ENCODE results near the gene TMEM89.
A peak's percentile ranks its signal among the peaks of the same experiment; 100 is the strongest.

The TMEM89 gene

DNA sequence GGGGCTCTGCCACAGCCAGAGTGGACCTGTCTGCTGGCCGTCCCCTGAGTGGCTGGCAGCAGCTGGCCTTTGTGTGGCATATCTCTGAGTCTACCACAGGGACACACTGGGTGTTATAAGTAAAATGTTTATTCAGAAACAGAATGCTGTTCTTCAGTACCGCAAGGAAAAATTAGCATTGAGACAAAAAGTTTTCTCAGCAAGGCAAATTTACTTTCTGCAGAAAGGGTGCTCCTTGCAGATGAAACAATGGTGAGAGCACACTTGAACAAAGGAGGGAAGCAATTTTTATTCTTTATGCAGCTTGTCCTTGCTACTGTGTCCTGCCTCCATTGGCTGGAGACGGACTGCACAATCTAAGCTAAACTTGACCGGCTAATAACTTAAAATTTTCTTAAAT is 4.0 kb downstream of the TMEM89 start:
- DNase-seq (ENCODE audit: low read depth in 2 of 2, low spot score in 1 of 2): no peak

DNA sequence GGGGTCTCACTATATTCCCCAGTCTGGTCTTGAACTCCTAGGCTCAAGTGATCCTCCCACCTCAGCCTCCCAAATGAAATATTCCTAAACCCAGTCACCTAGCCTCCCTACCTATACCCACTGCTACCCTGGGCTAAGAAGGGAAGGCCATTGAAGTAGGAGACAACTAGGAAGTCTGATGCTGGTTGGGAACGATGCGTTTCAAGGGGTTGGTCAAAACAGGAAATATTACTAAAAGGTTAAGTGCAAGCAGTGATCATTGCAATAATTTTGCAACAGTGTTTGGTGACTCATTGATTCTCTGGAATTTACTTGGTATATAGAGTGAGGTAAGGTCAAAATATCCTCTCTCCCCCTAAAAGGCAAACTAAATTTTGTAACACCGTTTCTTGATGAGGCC is 7.5 kb downstream of the TMEM89 start:
- DNase-seq (ENCODE audit: low read depth in 2 of 2, low spot score in 1 of 2): no peak

DNA sequence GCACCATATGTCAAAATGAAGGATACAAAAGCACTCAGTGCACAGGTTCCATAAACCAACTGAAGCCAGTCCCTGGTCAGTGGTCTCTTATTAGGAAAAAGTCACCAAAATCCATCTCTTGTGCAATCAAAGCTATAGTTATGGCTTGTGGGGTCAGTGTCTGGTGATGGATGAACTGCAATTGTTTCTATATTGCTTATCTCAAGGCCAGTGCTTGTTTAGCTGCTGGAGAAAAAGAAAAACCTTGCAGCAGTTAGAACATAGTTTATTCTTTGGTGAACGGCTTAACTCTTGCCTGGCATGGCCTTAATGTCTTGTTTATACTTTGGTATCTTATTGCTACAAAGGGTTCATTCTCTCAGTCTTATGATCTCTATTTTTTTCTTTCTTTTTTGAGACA is 9.3 kb downstream of the TMEM89 start:
- DNase-seq (ENCODE audit: low read depth in 2 of 2, low spot score in 1 of 2): no peak

DNA sequence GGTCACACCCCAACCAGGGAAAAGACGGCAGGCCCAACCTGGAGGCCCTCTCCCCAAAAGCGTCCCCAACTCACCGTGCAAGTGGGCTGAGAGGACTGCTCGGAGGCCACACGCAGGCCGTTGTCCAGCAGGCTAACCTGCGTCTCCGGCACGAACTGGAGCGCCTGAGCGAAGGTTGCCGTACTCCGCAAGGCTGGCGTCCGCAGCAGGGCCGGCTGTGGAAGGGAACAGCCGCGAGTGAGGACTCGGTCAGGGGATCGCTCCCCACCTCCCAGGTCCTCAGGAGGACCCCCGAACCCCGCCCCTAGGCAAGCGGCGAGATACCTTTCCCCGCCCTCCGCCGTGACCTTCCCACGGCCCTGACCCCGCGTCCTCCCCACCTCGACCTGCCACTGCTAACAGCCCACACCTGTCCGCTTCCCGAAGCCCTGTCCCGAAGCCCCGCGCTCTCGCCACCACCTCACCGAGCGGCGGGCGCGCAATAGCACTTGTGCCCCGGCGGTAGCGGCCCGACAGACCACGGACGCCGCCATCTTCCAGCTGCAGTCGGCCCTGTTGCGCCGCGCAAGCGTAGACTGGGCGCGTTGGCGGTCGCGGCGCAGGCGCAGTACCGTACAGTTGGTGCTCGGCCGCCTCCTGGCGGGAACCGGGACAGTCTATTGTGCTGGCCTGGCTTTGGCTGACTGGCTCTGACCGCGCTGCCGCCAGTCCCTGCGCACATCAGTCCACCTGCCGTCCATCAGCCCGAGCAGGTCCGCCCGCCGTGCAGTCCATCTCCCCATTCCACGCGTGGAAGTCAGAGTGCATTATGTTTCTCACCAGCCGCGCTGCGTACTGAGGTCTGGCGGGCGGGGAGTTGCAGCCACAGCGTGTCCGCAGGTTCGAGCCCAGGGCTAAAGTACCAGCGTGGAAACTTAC is 12.2 kb downstream of the TMEM89 start, which contains the start of gene UQCRC1:
Gene UQCRC1 (minus strand): TSS at position 559 of the 918 bp plus-strand sequence. CDS start 26 bp downstream, at position 533.
- DNase-seq (ENCODE audit: low read depth in 2 of 2, low spot score in 1 of 2): peak; percentile 75 to 81

DNA sequence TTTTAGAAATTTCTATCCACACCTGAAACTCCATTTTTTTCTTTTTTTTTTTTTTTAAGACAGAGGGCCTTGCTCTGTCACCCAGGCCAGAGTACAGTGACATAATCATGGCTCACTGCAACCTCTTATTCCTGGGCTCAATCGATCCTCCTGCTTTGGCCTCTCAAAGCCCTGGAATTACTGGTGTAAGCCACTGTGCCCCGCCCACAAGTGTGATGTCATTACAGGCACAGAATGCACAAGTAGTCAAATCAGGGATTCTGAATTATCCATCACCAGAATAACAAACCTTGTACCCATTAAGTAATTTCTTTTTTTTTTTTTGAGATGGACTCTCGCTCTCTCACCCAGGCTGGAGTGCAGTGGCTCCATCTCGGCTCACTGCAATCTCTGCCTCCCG is 14.1 kb downstream of the TMEM89 start:
- no peak for DNase-seq (ENCODE audit: low read depth in 2 of 2, low spot score in 1 of 2)

DNA sequence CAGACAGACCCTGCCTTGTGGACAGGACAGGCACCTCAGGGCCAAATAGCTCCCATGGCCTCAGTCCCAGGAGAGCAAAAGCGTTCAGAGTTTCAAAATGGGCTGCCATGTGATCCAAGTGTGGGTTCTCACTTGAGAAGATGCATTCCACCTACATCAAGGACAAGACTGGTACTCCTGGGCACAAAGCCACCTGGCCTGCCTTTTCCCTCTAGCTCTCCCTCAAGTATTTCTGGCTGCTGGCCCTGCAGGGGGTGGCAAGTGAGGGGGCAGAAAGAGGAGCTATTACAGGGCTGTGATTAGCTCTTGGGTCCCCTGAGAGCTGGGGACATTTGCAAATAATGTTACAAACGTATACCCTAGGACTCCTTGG is 20.0 kb downstream of the TMEM89 start:
- no peak for DNase-seq (ENCODE audit: low read depth in 2 of 2, low spot score in 1 of 2)

DNA sequence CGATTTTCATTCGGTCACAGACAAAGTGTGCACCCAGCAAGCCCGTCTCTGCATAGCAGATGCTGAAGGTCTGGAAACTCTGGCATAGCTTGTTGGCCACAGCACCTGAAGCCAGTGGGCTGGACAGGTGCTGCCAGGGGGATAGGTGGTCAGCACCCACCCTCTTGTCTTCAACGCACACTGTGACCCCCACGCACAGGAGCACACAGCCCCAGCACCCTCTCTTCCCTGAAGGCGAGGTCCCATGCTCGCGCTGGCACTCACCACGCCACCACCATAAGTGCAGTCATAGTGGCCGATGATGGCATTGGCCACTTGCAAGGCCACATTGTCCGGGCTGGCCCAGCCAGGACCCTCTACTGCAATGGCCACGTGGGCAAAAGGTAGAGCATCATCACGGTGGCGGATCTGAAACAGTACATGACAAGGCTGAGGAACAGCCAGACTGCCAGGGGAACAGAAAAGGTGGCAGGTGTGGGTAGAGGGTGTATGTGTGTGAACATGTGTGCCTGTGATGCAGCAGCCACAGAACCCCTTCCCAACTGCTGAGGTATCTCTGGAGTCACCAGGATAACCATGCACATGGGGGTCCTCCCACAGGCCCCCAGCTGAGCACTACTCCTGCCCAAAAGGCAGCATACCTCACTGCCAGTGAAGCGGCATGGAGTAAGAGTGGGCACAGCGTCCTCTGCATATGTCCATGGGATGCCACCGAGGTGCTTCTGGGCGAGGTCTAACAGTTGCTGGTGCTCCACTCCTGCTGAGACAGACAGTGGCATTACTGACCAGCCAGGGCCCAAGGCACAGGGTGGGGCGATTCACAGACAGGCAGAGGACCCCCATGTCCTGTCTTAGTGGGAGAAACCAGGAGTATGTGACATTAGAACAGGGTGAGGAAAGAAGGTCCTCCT is 20.6 kb downstream of the TMEM89 start:
- DNase-seq (ENCODE audit: low read depth in 2 of 2, low spot score in 1 of 2): no peak

DNA sequence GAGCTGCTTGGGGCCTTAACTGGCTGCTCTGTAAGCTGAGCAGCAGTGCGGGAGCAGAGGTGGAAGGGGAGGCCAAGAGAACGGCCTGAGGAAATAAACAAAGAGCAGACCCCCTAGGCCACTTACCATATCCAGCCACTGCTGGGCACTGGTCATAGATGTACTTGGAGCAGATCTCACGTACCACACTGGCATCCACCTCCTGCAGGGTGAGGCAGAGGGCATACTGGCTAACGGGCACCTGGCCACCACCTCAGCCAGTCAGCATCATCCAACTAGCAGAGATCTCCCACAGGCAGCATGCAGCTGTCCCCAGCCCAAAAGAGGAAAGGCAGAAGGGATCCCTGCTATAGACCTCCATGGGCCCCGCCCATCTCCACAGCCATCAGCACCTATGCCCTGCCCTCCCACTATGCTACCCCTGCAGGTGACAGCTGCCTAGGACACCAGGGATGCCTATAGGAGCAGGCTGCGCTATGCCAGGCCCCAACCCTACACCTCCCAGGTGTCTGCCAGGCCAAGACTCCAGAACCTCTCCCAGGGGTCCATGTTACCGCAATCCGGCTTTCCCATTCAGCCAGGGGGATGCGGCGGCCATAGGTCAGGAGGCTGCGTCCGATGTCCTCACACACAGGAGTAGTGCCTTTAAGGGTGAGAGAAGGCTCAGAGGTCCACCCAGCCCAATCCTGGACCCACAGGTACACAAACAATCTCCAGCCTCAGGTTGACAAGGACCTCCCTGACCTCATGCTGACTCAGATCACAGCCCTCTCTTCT is 21.9 kb downstream of the TMEM89 start:
- no peak for DNase-seq (ENCODE audit: low read depth in 2 of 2, low spot score in 1 of 2)

DNA sequence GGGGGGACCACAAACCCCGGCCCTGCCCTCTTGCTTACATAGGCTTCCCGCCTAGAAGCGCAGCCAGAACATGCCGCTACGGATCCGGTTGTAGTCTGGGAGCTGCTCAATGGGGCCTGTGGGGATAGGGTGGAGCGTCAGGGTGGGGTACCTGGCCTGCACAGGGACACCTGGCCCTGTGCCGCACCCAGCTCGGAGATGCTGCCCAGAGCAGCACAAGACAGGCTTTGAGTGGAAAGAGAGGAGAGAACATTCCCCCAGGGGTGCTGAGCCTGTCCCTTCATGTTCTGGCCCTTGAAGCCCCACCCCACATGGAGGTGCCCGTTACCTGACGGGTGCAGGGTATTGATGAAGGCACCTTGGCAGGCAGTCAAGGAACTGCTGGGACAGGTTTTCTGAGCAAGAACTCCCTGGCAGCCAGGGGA is 22.5 kb downstream of the TMEM89 start:
- DNase-seq (ENCODE audit: low read depth in 2 of 2, low spot score in 1 of 2): no peak

DNA sequence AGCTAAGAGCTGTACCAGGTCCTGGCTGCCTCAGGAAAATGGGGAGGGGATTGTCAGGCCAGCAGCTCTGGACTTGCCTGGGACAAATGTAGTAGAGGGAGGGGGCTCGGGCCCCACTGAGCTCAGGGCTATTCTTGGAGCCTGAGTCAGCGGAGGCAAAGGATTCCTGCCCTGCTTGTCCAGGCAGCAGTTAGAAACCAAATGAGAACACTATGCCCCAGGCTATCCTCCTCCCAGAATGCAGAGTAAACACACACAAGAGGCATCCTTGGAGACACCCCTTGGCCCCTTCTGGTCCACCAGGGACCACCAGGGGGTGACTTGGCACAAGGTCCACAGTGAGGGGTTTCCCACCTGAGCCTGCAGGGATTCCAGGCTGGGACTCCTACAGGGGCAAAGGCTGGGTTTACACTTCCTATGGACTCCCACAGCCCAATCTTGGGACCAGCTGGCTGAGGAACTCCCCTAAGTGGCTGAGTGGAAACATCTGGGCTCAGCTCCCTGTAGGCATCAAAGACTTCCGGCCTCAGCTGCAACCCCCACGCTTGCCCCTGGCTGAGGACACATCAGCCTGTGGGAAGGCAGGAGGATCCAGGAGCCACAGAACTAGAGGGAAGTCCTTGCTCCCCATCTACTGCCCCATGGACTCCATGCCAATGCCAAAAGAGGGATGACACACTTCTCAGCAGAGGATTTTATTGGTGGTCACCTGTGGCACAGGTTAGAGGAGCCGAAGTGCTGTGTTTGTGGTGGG is 23.1 kb downstream of the TMEM89 start:
- DNase-seq (ENCODE audit: low read depth in 2 of 2, low spot score in 1 of 2): no peak

DNA sequence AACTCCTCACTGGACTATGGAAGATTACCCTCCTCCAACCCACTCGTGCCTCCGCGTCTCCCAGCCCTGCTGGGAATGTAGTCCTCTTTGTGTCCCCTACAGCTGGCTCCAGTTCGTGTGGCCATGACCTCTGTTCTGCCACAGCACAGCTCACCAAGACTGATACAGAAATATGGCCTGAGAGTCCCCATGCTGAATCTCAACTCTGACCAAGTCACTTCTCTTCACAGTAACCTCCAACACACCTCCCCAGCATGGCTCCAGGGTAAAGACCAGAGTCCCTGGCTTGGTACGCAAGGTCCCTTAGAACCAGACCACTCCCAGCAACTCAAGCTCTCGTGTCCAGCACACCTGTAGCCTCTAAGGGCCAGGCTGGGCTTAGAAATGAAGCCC is 24.2 kb downstream of the TMEM89 start:
- no peak for DNase-seq (ENCODE audit: low read depth in 2 of 2, low spot score in 1 of 2)

DNA sequence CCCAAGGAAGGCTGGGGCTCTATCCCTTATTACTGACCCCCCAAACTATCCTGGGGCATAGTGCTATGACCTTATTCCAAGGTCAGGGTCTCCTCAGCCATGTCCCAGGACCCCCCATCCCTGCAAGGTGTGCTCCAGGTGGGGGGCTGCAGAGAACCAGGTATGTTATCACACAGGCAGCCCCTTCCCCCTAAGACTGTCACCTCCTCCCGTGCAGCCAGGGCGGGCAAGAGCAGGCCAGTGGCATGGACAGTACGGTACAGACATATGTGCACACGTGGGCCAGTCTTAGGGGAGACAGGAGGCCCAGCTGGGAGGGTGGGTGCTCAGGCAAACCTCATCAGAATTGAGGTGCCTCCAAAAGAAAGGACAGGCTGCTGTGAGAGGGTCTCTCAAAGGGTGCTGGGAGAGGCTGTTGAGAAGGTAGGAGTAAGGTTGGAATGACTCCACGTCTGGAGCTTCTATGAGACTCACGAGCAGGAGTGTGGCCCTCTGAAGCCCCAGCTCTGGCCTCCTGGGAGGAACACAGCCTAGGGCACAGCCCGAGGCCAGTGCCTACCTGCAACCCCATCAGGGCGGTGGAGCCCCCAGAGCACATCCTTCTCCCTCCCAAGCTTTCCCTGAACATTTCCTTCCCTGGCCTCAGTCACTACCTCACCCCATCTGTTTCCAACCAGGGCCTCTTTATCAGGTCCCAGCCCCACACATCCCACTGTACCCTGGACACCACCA is 24.7 kb downstream of the TMEM89 start:
- no peak for DNase-seq (ENCODE audit: low read depth in 2 of 2, low spot score in 1 of 2)

DNA sequence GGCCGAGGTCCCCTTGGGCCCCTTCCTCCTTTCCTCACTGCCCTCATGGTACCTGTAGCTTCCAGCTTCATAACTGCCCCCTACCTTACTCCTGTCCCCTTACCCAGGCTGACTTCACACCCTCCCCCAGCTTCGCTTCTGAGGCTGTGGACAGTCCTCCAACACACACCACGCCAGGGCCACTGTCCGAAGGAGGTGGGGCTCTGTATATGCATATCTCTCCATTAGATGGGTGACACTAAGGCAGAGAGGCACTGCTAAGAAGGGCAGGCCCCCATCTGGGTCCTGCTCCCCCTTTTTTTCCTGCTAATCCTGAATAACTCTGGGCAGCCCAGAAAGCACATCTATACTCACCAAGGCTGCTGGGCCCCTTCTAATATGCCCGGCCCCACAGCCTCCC is 25.4 kb downstream of the TMEM89 start:
- no peak for DNase-seq (ENCODE audit: low read depth in 2 of 2, low spot score in 1 of 2)

DNA sequence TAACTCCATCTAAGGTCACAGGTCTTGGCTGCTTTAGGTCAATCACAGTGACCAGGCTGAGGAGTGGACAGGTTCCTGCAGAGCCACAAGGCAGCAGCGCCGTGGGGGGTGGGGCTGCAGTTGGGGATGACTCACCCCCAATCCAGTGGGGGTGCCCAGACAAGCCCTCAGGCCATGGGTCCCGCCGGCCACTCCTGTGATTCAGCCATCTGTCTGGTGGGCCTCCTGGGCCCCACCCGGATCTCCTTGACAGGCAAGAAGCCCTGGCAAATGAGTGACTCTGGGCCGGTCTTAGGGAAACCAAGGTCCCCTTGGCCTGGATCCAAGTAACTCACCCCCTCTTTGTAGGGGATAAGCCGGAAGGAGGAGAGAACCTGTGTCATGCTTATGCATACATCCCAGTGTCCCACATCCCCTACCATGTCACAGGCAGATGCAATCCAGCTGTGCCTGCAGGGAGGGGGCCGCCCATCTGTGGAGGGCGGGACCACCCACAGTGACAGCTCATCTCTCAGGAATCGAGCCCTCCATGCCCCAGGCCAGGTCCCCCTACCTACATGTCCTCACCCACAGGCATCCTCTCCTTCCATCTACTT is 25.9 kb downstream of the TMEM89 start:
- no peak for DNase-seq (ENCODE audit: low read depth in 2 of 2, low spot score in 1 of 2)

DNA sequence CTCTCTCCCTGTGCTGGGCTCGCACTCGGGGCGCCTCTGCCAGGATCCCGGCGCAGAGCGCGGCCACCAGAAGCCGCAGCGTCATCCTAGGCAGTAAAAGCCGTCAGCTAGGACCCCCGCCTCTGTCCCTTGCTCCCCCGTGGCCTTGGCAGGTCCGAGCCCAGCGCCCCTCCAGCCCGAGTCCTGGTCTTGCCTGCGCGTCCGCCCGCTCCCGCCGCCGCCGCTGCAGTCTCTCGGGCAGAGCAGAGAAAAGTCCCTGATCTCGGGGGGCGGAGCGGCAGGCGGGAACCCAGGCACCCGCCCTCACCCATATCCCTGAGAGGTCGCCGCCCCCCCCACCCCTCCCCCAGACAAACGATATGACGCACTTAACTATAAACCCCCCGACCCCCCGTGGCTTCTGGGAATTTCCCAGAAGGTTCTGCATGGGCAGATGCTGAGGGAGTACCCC is 26.5 kb downstream of the TMEM89 start, which contains the start of gene COL7A1:
Gene COL7A1 (minus strand): TSS at position 255 of the 451 bp plus-strand sequence. CDS start 170 bp downstream, at position 85.
- no peak for DNase-seq (ENCODE audit: low read depth in 2 of 2, low spot score in 1 of 2)

DNA sequence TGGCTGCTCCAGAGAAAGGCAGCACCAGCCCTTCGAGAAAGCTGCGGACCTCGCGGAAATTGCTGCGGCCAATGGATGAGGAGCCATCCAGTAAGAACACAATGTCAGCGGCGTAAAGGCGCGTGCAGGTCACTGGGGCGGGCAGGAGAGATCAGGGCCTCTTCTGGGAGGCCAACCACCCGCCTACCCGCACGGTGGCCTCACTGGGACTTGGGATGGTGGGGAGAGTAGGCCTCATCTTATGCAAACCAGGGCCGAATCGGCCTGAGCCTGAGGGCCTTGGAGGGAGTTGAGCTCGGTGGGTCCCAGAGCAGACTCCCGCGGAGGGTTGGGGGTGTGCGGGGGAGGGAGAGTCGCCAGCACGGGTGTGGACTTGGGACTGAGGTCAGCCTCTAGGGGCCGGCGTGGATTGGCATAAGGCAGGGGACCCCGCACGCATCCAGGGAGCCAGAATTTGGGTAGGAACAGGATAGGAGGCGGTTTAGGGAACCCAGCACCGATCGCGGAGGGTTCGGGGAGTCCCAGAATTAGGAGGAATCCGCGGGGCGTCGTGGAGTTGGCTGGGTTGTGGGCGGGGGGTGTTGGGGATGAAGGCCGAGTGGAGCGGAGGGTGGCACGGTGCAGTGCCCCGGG is 27.0 kb downstream of the TMEM89 start:
- no peak for DNase-seq (ENCODE audit: low read depth in 2 of 2, low spot score in 1 of 2)

DNA sequence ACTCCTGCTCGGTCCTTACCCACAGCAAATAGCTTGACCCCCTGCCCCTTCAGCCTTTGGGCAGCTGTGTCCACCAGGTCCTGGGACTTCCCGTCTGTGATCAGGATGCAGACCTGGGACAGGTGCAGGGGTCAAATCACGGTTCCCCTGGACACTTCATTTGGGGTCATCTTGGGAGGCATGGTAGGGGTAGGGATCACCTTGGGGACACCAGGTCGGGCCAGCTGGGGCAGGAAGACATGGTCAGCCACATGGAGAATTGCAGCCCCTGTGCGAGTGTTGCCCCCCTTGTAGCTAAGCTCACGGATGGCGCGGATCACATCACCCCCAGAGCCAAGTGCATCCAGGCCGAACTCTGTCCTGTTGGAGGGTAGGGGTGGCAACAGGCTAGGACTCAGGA is 28.2 kb downstream of the TMEM89 start:
- DNase-seq (ENCODE audit: low read depth in 2 of 2, low spot score in 1 of 2): no peak

DNA sequence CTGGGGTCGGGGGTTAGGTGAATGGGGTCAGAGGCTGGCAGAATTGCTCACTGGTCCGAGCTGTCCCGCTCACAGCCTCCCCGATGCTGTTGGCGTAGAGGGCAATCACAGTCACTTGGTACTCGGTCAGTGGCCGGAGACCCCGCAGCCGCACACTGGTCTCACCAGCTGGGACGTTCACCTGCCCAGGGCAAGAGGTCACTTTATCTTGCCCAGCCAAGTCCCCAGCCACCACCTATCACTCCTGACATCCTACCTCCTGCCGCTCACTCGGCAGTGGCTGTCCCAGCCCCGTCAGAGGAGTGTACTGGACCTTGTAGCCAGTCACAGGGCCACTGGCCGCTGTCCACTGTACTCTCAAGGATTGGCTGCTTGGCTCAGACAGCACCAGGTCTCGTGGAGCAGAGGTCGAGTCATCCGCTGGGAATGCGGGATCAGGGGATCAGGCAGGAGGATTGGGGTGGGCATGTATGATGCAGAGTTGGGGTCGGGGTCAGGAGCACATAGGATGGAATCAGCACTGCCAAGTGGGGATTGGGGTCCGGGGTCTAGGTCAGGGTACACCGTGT is 29.0 kb downstream of the TMEM89 start:
- no peak for DNase-seq (ENCODE audit: low read depth in 2 of 2, low spot score in 1 of 2)

All from stimulated activated CD8-positive, alpha-beta memory T cell treated with anti-CD3 and anti-CD28 coated beads, Interleukin-4, amount 100 ng/mL, for 1 hour (primary cell).